Measurements from ENCODE around the gene EFNB2.

- TF ChIP-seq CTCF (conservative IDR thresholded peaks at IDR 0.05; ENCODE audit: low read depth, low read length) (no peak), EZH2 (IDR thresholded peaks at IDR 0.05; ENCODE audit: borderline replicate concordance, low read depth, low read length, poor library complexity, severe bottlenecking) (no peak)
These were observed 55.5 kb downstream of the EFNB2 start for GRCh38 chr13:106479929-106480328.
